ENCODE data around the gene PSTPIP2.
"Not testable (repeated sequence)": the region's sequence is repeated elsewhere in the genome, so short reads cannot be mapped to it uniquely, and the experiment has no call there.

PSTPIP2 gene, protein sequence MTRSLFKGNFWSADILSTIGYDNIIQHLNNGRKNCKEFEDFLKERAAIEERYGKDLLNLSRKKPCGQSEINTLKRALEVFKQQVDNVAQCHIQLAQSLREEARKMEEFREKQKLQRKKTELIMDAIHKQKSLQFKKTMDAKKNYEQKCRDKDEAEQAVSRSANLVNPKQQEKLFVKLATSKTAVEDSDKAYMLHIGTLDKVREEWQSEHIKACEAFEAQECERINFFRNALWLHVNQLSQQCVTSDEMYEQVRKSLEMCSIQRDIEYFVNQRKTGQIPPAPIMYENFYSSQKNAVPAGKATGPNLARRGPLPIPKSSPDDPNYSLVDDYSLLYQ

DNA sequence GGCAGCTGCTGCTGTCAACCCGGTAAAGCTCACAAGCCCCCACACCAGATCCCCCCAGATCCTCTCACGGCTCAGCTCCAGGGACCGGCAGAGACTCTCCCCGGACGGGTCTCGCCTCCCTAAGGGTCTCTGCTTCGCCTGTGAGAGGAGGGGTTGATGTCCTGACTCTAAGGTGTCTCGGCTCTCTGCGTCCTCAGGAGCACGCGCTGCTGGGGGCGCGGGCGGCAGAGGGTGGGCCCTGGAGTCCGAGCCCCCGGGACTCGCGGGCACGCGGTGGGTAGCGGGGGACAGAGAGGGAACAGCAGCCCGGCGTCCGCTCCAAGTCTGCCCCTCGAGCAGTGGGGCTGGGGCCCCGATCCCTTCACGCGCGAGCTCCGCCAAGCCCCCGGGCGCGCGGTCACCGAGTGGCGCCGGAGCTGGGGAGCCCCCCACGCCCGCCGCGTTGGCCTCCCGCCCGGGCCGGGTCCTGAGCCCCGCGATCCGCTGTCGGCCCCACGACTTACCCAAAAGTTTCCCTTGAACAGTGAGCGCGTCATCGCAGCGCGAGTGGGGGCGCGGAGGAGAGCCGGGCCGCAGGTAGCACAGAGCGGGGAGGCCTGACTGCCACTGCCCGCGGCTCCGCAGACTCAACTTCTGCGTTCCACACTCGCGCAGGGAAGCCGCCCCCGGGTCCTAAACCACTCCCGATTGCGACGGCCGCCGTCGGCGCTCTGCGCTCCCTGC is at the start of gene PSTPIP2:
PSTPIP2 (minus strand) TSS at position 608 of the 723 bp plus-strand sequence; CDS start at position 536, 72 bp downstream.
- peak; percentile 64 for DNase-seq

DNA sequence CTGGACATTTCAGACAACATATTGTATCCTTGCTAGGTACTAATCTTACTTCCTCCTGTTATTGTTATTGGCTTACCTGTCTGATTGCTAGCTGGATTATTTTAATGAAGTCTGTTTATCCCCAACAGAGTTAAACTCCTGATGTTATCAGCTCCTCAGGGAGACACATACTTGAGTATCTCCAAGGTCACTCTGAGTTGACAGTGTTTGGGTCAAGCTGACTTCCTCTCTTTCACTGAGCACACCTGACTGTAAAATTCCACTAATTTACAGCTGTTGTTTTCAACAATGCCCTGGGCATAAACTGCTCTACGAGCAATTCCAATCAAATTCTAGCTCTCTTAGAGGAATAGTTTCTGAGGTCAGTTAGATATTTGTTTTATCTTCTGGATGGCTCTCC is 41.7 kb upstream of the PSTPIP2 start:
- no peak for DNase-seq

DNA sequence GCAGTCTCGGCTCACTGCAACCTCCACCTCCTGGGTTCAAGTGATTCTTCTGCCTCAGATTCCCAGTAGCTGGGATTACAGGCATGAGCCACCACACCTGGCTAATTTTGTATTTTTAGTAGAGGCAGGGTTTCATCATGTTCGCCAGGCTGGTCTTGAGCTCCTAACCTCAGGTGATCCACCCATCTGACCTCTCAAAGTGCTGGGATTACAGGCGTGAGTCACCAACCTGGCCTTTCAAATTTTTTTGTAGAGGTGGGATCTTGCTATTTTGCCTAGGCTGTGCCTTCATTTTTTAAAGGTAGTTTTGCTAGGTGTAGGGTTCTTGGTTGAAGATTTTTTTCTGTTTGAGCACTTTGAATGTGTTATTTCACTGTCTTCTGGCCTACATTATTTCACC is 38.3 kb upstream of the PSTPIP2 start:
- DNase-seq, result no peak

DNA sequence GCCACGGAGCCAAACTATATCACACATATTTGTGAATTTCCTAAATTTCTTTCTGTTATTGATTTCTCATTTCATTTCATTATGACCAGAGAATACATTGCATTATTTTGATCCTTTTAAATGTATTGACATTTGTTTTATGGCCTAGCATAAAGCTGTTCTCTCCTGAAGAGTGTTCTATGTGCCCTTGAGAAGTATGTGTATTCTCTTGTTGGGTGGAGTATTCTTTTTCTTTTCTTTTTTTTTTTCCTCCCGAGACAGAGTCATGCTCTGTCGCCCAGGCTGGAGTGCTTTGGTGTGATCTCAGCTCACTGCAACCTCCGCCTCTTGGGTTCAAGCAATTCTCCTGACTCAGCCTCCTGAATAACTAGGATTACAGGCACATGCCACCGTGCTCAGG is 37.3 kb upstream of the PSTPIP2 start:
- DNase-seq, result no peak

DNA sequence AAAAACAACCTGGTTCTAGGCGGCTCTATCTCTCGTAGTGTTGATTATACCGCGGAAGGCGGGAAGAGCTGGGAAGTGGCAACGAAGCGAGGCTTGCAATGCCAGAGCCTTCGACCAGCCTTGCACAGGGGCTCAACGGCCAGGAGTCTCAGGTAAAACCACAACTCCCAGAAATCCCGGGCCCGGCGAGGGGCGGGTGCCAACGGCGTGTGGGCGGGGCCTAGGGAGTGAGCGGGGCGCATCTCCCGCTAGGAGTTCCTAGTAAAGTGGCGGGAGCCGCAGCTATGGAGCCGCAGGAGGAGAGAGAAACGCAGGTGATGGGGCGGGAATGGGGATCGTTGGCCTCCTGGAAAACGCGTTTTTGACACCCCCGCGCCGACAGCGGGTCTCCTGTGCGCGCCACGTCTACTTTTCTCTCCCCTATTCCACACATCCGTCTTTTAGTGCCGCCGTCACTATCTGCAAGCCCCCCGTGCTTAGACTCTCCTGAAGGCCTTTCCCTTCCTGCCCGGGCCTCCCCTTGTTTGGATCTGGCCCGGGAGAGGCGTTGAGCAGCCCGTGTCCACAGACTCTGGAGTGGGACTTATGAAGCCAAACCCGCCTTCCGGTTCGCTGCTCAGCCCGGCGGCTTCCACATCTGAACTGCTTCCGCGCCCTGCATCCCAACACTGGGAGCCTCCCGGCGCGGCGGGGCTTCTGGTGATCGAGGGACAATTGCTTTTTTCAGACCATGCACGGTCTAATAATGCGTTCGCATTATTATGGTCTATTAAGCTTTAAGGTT is 32.3 kb upstream of the PSTPIP2 start, which contains the start of gene HAUS1:
HAUS1 (plus strand) TSS at position 258 of the 784 bp plus-strand sequence; CDS start at position 285, 27 bp downstream.
- peak; percentile 78 for DNase-seq

DNA sequence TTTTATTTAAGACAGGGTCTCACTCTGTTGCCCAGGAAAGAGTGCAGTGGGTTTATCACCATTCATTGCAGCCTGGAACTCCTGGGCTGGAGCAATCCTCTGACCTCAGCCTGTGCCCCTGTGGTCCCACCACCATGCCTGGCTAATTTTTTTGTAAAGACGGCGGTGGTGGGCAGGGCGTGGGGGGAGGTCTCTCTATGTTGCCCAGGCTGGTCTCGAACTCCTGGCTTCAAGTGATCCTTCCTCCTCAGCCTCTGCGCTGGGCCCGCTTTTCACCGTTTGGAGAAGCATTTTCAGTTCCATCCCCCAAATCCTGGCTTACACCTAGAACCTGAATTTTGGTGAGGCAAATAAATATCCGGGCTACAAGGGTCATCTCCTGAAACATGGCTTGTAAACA is 27.4 kb upstream of the PSTPIP2 start:
- no peak for DNase-seq

DNA sequence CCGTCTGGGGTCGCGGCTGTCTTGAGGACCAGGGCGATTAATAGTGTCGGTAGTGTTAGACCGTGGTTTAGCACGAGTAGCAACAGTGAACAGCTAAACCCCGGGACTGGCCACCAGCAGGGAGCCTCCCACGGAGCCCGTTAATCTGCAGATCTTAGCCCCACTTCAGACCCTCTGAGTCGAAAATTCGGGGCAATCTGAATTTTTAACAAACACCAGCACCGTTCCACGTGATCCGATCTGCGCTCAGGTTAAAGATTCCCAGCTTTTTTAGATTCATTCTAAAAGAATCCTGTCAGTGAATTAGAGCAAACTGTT is 26.5 kb upstream of the PSTPIP2 start:
- DNase-seq, result no peak

DNA sequence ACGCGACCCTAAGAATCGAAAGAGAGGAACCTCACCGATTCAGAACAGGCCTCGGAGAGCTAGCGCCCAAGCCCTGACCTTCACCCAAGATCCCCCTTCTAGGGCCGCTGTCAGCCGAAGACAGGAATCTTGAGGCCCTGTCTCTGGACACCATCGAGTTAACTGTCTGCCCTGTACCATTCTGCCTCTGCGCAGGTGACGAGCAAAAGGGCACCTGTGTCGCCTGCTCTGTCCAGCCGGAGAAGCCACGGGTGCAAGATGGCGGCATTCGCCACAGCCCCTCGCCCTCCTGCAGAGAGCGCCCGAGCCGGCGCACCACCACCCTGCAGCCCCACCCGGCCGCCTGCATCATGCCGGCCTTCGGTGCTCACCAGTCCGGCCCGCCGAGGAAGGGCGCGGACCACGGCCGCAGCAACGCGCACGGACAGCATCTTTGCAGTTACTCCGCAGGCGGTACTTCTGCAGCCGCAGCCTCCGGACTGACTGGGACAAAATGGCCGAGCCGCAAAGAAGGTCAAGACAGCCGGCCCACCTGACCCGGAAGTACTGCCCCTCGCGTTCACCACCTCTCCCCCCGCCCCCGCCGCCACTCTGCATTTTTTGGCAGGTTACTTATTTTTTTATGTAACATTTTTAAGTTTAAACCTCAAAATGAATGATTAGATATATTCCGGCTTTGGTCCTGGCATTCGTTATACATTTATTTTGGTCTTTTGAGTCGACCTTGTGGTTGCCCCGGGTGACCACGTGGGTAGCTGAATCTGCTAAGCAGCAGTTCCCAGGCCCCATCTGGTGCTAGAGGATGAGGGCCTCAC is 25.9 kb upstream of the PSTPIP2 start, which contains the start of gene ATP5F1A:
ATP5F1A (minus strand) TSS at position 496 of the 815 bp plus-strand sequence; CDS start at position 431, 65 bp downstream.
- peak; percentile 65 for DNase-seq

DNA sequence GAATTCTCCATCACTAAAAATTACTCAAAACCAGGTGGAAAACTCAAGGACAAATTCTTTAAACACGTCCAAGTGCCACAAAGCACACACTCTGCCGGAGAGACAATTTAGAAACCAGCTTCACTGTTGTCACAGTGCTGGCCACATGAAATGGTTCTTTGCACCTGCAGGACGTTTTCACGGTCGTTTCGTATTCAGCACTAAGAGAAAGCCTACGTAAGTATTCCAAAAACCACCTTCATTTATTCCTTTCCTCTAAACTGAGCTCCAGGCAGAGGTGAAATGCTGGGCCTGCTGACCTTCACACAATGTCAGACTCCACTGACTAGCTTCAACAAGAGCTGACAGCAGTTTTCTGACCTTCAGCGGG is 25.4 kb upstream of the PSTPIP2 start:
- no peak for DNase-seq

DNA sequence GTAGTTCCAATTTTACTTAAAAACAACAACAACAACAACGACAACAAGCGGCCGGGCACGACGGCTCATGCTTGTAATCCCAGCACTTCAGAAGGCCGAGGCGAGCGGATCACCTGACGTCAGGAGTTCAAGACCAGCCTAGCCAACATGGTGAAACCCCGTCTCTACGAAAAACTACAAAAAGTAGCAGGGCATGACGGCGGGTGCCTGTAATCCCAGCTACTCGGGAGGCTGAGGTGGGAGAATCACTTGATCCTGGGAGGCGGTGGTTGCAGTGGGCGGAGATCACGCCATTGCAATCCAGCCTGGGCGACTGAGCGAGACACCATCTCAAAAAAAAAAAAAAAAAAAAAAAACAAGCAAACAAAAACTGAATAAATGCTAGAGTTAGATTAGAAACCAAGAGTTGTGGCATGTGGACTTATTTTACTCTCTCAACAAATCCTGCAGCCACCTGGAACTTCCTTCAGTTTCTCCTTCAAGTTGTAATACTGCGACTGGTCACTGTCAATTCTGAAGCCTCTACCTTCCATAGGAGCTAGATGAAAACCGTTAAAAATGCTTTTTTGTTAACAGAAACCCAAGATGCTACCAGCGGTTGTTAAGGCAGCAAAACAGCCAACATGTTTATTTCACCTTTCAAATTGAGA is 24.7 kb upstream of the PSTPIP2 start:
- DNase-seq, result no peak

DNA sequence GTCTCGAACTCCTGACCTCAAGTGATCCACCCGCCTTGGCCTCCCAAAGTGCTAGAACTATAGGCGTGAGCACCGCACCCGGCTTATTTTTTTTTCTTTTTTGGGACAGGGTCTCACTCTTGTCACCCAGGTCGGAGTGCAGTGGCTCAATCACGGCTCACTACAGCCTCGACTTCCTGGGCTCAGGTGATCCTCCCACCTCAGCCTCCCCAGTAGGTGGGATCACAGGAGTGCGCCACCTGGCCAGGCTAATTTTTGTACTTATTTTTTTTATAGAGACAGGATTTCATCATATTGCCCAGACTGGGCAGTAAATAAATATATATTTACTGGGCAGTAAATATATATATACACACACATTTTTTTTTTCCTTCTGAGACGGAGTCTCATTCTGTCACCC is 23.5 kb upstream of the PSTPIP2 start:
- DNase-seq, result no peak

DNA sequence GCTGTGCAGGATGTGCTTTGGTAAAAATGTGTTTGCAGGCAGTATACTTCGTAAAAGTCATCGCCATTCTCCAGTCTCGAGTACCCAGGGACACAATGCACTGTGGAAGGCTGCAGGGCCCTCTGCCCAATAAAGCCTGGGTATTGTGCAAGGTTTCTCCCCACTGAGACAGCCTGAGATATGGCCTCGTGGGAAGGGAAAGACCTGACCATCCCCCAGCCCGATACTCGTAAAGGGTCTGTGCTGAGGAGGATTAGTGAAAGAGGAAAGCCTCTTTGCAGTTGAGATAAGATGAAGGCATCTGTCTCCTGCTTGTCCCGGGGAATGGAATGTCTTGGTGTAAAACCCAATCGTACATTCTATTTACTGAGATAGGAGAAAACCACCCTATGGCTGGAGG is 16.4 kb upstream of the PSTPIP2 start:
- DNase-seq, result not testable (repeated sequence)

DNA sequence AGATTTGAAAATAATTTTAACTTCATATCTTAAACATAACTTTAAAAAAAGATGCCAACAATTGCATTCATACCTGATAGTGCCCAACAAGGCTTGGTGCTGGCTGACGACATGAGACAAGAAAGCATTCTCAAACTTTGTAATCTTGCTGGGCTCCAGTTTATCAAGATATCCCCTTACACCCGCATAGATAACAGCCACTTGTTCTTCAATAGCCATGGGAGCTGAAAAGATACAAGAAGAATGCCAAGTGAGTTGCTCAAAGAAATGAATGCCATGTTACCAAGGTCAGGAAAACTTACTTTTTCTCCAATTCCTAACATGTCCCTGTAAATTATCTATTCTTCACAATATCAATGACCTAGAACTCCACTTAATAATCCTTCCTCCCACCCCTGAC is 12.4 kb upstream of the PSTPIP2 start:
- DNase-seq, result no peak

DNA sequence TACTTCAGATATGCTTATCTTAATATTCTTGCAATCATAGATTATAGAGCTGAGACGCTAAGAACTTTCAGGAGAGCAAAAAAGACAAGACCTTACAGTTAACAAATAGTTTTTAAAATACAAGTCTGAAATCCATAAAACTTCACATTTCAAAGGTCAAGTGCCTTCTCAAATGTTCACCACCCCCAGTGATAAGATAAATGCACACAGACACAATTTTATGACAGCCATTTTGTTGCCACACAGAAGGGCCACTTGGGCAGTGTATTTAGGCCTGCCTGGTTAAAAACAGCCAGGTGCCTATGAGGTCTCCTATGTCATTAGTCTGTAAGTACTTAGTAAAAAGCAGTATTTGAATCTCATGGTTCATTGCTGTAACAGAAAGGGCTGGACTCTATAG is 8.1 kb upstream of the PSTPIP2 start:
- DNase-seq, result no peak

DNA sequence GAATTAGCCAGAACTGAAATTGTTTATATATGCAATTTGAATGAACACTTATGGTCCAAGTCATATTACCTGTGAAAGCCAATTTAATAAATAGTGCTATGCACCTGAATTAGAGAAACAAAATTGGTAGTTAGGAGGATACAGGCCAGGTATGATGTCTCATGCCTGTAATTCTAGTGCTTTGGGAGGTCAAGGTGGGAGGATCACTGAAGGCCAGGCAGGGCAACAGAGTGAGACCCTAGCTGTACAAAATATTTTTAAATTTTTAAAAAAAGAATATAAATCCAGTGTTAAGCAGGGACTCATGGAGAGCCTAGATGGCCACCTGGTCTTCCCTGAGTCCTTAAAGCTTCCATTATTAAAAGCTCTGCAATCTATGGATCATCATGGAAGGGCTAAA is 7.3 kb upstream of the PSTPIP2 start:
- DNase-seq, result no peak

DNA sequence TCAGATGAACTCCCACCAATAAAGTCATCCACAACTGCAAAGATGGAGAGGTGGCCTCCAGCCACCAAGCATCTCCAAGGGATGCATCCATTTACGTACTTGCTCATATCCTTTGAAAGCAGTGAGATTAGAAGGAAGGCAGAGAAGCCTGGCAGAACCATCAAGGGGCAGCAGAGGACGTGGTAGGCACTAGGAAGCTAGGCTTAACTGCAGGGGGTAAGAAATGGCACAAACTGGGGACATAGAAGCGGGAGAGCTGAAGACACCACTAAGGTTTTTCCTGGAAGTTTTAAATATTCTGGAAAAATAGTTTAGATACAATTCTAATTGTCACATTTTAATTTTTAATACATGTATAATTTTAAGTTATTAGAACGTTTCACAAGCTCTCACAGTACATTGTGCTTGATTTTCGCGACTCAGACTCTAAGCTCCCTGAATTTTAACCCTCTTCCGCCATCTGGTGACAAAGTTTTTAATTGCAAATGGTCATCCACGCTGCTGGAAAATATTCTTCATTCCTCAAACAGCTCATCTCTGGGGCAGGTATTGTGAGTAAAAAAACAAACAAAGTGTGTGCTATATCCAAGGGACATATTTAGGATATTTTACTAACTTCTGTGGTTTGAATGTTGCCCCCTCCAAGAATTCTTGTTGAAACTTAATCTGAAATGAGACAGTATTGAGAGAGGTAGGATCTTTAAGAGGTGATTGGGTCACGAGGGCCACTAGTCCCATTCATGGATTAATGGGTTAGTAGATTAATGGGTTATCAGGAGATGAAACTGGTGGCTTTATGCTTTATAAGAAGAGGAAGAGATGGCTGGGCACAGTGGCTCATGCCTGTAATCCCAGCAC is 1.6 kb upstream of the PSTPIP2 start:
- DNase-seq, result peak; percentile 27

DNA sequence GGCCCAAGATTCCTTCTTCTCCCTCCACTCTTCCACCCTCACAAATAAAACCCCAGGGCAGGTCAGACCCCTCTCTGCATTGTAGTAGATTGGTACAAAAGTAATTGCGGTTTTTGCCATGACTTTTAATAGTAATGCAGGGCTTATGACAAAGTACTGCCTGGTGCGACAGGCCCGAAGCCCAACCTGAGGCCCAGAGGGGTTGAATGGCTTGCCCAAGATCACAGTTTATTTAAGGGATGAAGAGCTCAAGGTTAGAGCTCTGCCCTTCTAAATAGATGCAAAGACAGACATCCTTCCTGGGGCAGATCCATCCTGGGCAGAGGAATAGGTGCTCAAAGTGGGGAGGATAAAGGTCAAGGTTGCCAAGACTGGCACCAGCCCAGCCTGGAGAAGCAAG is 899 bp upstream of the PSTPIP2 start:
- DNase-seq, result no peak

DNA sequence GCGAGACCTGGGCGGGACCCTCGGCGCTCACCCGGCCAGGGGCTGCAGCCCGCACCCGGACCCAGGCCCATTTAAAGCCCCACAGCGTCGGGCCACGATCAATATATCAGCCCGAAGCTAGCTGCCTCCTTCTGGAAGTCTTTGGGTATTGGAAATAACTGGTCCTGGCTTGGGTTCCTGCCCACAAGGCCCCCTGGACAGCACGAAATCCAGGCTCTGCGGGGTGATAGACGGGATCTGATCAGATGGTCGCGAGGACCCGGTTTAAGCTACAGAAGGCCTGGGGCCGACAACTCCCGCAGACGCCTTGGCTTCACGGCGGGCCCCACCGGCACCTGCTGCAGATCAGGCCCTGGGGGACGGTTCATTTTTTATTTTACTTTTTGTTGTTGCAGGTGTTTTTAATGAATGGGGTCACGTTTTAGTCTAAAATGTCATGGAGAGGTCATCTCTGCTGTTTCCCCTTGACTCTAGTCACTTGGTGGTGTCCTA is 362 bp upstream of the PSTPIP2 start:
- DNase-seq, result no peak

DNA sequence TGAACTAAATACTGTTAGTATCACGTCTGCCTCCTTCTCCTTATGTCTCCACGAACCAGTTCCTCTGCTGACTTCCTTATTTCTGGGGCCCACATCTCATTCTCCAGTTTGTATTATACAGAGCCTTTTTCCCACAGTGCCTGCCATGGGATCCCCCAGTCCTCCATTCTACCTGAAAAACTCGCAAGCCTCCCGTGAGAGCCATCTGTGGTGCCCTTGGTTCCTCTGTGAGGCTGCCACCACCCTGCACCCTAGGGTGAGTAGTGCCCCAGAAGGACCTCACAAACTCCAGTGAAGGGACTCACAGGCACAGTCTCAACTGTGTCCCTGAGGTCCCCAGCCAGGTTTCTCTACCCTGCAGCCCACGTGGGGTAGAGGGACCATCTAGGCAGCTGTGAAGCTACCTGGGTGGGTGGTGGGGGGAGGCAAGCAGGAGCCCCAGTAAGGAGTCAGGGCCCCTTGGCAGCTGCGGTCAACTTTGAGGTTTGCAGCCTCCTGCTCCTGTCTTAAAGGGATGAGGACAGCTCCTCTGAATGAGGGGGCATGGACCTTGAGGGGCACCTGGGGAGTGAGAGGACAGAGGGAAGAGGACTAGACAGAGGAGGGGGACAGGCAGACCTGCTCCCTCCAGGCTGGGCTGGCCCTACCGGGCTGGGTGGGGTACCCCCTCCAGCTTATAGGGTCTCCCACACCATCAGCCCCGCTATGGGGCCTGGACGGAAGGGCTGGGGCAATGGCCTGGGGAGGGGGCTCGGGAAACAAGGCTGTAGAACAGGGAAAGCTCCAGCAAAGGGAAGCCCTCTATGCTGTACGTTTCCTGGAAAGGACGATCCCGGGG is 1.0 kb downstream of the PSTPIP2 start:
- DNase-seq, result peak; percentile 45

DNA sequence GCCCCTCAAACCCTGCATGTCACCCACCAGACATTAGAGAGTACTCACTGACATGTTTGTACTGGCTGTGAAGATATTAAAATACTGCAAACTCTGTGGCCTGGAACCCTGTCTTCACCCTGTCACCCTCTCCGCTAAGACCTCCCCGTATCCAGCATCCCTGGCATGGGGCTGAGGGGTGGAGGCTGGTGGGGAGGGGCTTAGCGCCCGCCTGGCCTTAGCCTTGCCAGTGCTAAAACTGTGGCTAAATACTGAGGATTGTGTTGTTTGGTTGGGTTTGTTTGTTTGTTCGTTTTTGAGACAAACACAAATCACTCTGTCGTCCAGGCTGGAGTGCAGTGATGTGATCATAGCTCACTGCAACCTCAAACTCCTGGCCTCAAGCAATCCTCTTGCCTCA is 1.8 kb downstream of the PSTPIP2 start:
- no peak for DNase-seq
